Occipital lobe (tissue), 2 donors: Measurements from ENCODE around the gene PTPN6. TPM values are rescaled to one million over a fixed set of nuclear protein-coding genes. Genes with fewer than 3 reads are reported as not detected.

Experiments
- DNase-seq: peaks from one replicate; lab custom pipeline; 2025; lab: John Stamatoyannopoulos, UW
- total RNA-seq: library from RNA; depleted of rRNA; stranded (reverse); fragments of >200 nt; gene quantifications from one replicate; pipeline ENCODE4 v1.2.3, GENCODE V29; 2014

Gene PTPN6
- total RNA-seq, 1 donor from 2014 or later = 3.1 TPM

DNA sequence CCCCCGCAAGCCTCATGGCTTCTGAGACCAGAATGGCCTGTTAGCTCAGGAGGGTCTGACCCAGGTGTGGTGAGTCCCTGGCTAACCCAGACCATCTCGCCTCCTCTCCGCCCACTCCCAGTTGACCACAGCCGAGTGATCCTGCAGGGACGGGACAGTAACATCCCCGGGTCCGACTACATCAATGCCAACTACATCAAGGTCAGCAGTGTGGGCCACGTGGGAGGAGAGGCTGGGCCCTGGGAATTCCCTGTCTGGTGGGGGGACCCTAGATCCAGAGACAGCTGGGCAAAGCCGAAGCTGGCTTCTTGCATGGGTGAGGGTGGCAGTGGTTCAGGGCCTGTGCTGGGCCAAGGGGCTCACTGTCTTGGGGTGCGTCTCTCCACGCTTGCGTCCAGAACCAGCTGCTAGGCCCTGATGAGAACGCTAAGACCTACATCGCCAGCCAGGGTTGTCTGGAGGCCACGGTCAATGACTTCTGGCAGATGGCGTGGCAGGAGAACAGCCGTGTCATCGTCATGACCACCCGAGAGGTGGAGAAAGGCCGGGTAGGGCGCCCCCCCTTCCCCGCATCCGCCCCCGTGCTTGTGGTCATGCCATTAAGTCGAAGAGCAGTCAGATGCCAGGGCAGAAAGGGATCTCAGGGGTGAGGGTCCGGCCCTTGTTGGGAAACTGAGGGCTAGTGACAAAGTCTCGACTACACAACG is 5.0 kb downstream of the PTPN6 start:
- DNase-seq = no peak

DNA sequence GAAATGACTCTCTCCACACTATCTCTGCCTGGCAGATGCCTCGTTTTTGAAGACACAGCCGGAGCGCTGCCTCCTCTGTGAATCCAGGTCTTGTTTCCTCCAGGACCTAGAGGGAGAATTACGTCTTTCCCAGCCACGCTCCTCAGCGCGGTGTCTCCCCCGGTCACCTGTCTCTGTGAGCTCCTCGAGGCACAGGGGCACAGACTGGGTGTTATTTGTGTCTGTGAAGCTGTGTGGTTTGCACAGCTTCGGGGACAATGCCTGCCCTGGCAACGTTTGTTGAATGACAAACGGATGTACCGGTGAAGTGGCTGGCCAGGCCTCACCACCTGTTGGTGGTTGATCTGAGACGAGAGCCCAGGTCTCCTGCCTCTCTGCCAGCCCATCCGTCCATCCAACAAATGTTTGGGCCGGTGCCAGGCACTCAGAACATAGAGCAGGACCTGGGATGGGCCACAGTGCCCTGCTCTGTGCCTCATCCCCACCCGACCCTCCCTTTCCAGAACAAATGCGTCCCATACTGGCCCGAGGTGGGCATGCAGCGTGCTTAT is 6.1 kb downstream of the PTPN6 start:
- no peak for DNase-seq

DNA sequence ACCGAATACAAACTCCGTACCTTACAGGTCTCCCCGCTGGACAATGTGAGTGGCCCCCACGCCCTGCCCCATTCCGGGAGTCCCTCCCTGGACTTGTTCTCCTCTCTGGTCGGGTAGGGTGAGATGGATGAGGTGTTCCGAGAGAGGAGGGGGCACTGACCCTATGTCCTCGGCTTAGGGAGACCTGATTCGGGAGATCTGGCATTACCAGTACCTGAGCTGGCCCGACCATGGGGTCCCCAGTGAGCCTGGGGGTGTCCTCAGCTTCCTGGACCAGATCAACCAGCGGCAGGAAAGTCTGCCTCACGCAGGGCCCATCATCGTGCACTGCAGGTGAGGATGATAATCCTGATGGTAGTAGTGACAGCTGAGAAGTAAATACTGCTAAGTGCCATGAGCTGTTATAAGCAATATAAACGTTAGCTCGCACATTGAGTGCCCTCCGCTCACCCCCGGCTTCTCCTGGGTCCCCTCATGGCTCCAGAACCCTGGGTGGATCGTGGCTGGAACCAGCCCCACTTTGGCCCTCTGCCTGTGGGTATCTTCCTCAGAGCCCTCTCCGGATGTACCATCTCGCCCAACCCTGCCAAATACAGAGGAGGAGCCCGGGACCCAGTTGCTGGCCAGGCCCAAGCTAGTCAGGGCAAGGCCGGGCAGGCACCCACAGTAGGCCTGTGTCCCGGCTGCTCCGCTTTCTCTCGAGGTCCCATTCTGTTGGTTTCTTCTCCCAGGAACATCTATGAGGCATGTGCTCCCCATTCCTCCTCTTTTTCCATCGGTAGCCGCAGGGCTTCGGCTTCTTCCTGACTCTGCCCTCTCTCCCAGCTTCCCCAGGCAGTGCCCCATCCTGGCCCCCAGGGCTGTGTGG is 6.8 kb downstream of the PTPN6 start:
- DNase-seq = no peak

DNA sequence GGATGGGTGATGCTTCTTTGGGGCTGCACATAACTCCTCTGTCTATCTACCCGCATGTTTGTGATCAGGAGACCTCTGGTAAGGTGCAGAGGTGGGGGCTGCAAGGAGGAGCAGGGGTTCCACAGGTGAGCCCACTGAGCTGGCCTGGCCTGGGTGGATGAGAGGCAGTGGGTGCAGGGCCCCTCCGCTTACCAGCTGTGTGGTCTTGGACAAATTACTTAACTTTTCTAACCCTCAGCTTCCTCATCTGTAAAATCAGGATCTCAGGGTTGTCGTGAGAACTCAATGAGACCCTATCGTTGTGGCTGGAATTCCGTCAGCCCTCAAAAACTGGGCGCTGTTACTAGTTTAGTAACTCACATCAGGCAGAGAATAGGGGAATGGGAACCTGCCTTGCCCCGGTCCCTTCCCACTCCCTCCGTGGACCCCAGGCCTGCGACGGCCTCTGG is 7.5 kb downstream of the PTPN6 start:
- DNase-seq = no peak

GRCh38 chr12:6959058-6959804 is 8.1 kb downstream of the PTPN6 start:
- DNase-seq = no peak

- no peak for DNase-seq
Observed at GRCh38 chr12:6959805-6960592, 8.8 kb downstream of the PTPN6 start.

GRCh38 chr12:6960593-6961277 is 9.6 kb downstream of the PTPN6 start:
- no peak for DNase-seq

DNA sequence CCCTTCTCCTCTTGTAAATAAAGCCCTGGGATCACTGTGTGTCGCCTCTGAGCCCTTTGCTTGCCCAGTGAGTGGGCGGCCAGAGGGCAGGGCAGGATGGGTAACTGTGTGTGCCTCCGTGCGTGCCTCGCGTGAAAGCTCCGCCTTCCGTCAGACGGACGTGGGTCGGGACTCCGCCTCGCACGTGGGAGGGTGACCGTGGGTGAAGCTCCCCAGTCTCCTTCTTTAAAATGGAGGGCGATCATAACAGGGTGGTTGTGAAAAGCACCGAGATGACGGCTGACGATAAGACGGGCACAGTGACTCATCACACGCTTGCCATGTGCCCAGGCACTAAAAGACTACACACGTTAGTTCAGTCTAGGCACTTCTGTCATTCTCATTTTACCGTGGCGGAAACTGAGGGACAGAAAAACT is 10.1 kb downstream of the PTPN6 start:
- DNase-seq = peak; percentile 37

GRCh38 chr12:6961695-6962284 is 10.6 kb downstream of the PTPN6 start:
- DNase-seq = no peak

DNA sequence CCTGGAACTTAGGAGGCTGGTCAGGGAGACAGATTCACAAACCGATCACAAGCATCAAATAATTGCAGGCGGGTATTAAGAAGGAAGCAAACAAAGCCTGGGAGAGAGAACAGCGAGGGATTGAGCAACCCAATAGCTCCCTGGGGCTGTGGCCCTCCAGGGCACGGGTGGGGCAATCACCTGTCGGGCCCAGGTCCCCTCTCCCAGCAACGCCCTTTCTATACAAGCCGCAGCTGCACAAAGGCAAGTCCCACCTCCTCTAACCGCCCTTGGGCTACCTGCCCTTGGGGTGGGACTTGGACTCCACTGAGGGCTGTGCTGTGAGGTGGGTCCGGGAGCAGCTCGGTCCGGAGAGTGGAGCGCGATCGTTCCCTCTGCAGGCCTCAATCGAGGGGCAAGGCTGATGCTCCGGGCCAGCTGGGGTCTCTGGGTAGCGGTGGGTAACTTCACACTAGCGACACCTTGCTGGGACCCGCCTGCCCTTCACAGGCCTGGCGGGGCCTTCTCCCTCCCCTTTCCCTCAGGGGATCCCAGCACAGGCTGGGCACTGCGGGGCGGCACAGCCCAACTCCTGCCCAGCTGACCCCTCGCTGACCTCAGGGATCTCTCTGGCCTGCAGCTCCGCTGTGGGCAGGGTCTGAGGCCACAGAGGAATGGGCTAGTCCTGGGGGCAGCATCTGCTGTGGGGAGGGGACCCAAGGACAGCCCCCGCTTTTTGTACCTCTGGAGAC is 11.3 kb downstream of the PTPN6 start:
- DNase-seq = no peak

DNA sequence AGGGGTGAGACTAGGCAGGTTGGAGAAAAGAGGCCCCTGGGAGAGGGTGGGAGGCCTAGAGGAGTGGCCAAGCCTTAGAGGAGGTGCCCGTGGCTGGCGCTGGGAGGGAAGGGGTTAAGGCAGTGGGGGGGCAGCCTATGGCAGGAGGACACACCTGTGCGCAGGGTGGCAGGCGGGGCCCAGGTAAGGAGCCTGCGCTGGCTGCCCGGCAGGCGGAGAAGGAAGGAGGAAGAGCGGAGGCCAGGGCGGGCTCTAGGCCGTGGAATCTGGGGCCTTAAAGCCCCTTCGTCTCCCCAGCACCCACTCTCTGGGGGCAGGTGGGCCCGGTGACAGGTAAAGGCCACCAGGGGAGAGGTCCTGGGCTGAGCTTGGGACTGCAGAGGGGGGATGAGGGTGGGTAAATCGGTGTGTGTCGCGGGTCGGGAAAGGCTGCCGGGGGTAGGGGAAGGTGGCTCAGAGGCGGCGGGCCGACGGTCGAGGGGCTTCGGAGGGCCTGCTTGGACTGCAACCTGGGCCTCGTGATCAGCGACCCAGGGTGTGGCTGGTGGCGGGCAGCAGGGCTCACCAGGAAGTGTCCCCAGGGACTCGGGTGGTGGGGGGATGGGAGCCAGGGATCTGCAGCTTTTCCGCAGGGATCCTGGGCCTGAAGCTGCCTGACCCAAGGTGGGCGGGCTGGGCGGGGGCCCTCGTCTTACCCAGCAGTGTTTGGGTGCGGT is 12.0 kb downstream of the PTPN6 start:
- DNase-seq = no peak

DNA sequence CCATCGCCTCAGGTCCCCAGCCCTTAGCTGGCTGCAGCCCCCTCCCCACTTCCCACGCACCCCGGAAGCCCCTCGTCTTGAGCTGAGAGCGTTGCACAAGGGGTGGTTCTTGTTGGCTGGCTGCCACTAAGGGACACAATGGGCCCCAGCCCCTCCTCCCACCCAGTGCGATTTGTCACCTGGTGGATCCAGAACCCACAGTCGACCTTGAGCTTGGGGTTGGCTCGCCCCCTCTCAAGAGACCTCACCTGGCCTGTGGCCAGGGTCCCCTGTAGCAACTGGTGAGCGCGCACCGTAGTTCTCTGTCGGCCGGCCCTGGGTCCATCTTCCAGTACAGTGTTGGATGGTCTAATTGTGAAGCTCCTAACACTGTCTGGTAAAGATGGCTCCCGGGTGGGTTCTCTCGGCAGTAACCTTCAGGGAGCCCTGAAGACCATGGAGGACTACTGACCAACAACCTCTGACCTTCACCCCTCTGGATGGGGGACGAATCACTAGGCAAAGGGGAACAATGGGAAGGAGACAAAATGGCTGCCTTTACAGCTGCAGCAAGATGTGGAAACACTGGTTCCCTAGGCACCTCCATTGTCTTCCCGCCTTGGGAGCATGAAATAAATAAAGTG is 12.7 kb downstream of the PTPN6 start:
- no peak for DNase-seq

GRCh38 chr12:6964605-6965025 is 13.5 kb downstream of the PTPN6 start:
- no peak for DNase-seq

- DNase-seq = peak; percentile 69
Observed at GRCh38 chr12:6965026-6965661, 14.0 kb downstream of the PTPN6 start.

GRCh38 chr12:6965714-6966113 is 14.6 kb downstream of the PTPN6 start:
- DNase-seq = no peak

DNA sequence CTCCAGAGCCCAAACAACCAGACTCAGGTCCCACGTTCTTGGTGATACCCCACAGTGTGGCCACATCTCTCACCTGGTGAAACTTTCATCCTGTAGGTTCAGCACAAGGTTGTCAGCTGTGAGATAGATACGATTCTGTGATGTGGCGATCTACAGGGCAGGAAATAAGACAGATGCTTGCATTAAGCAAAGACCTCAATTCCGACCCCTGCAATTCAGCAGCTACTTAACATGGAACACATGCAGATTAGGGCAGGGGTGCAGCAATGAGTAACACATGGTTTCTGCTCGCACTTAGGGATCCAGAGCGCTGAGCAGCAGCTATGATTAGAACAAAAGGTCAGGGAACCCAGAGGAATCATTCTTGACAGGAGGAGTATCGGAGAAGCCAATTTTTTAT is 15.2 kb downstream of the PTPN6 start:
- no peak for DNase-seq

DNA sequence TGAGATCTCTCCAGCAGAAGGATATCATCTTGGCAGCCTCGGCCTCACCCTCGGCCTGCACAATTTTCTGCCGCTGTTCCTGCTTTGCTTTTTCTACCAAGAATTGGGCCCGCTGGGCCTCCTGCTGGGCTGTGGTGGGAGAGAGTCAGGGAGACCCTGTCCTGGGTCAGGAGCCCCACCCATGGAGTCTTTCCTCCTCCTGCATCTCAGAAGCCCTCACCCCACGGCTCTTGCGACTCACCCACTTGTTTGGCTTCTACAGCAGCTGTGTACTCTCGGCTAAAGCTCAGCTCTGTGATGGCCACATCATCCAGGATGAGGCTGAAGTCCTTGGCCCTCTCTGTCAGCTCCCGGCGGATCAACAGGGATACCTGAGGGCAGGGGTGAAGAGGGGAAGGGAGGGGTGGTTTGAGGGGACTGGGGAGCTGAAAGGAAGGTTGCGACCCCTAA is 16.5 kb downstream of the PTPN6 start:
- DNase-seq = no peak
